Liver (tissue), 9 donors: Measurements from ENCODE around the gene SEC24D. TPM values are rescaled to one million over a fixed set of nuclear protein-coding genes. Genes with fewer than 3 reads are reported as not detected.

Source experiments
- DNase-seq: peaks from one replicate; pipeline ENCODE4 v3.0.0-alpha.2; 2017; ENCODE audit warnings: low spot score
- H3K27ac ChIP-seq, 2 donors: one replicate each; pipeline ENCODE4 v1.7.0; 2013; ENCODE audit warnings: inconsistent platforms in 2 of 2, low read length in 2 of 2, control low read depth in 1 of 2, low read depth in 1 of 2, mild to moderate bottlenecking in 1 of 2
- H3K27me3 ChIP-seq, 4 donors: one replicate each; pipeline versions ENCODE4 v1.6.1 to v1.7.0; 2013; ENCODE audit warnings: low read length in 3 of 4, inconsistent platforms in 1 of 4, mild to moderate bottlenecking in 1 of 4, moderate library complexity in 1 of 4; ENCODE audit not compliant: control insufficient read depth in 4 of 4, insufficient read depth in 4 of 4
- H3K36me3 ChIP-seq, 4 donors: one replicate each; pipeline versions ENCODE4 v1.6.1 to v1.7.0; 2013; ENCODE audit warnings: low read length in 3 of 4, mild to moderate bottlenecking in 3 of 4, low read depth in 1 of 4, moderate library complexity in 1 of 4; ENCODE audit not compliant: control insufficient read depth in 4 of 4, insufficient read depth in 3 of 4
- H3K4me1 ChIP-seq, 4 donors: one replicate each; pipeline versions ENCODE4 v1.6.1 to v1.7.0; 2013; ENCODE audit warnings: low read length in 3 of 4, mild to moderate bottlenecking in 3 of 4, moderate library complexity in 1 of 4; ENCODE audit not compliant: control insufficient read depth in 4 of 4, insufficient read depth in 4 of 4
- H3K4me3 ChIP-seq, 3 donors: one replicate each; pipeline versions ENCODE4 v1.6.1 to v1.7.0; 2013; ENCODE audit warnings: low read length in 3 of 3, control low read depth in 1 of 3, low read depth in 1 of 3, mild to moderate bottlenecking in 1 of 3
- H3K9ac ChIP-seq, 2 donors: one replicate each; pipeline ENCODE4 v1.7.0; 2013; ENCODE audit warnings: low read length in 2 of 2, mild to moderate bottlenecking in 2 of 2, moderate library complexity in 2 of 2, control low read depth in 1 of 2, low read depth in 1 of 2
- H3K9me3 ChIP-seq, 4 donors: one replicate each; pipeline versions ENCODE4 v1.6.1 to v1.7.0; 2013; ENCODE audit warnings: low read length in 3 of 4; ENCODE audit not compliant: control insufficient read depth in 4 of 4
- CTCF ChIP-seq: fragments of 150-350 bp; IDR thresholded peaks from 2 replicates; pipeline ENCODE4 v1.5.1; 2017; ENCODE audit warnings: improper control_type of control experiment, low read depth, low read length; ENCODE audit not compliant: missing input control
- EGR1 ChIP-seq, 2 donors: IDR thresholded peaks; 2 replicates each; pipeline ENCODE4 v1.6.1; 2016 to 2018; ENCODE audit warnings: antibody characterized with exemption in 2 of 2, low read depth in 2 of 2
- FOXA1 ChIP-seq: IDR thresholded peaks from 2 replicates; pipeline ENCODE4 v1.6.1; 2016; ENCODE audit warnings: antibody characterized with exemption
- FOXA2 ChIP-seq: IDR thresholded peaks from 2 replicates; pipeline ENCODE4 v1.6.1; 2016; ENCODE audit warnings: antibody characterized with exemption
- GABPA ChIP-seq, 2 donors: IDR thresholded peaks in 1 of 2; conservative IDR thresholded peaks in 1 of 2; 2 replicates each; pipeline ENCODE4 v1.6.1; 2016; ENCODE audit warnings: antibody characterized with exemption in 2 of 2, mild to moderate bottlenecking in 1 of 2, moderate library complexity in 1 of 2
- HNF4A ChIP-seq, 2 donors: conservative IDR thresholded peaks; 2 replicates each; pipeline ENCODE4 v1.6.1; 2016; ENCODE audit warnings: antibody characterized with exemption in 2 of 2, mild to moderate bottlenecking in 2 of 2
- HNF4G ChIP-seq: IDR thresholded peaks from 2 replicates; pipeline ENCODE4 v1.6.1; 2016; ENCODE audit warnings: antibody characterized with exemption
- JUND ChIP-seq, 2 donors: IDR thresholded peaks; 2 replicates each; pipeline ENCODE4 v1.6.1; 2016; ENCODE audit warnings: antibody characterized with exemption in 2 of 2
- MAX ChIP-seq: IDR thresholded peaks from 2 replicates; pipeline ENCODE4 v1.6.1; 2016; ENCODE audit warnings: antibody characterized with exemption
- NR2F2 ChIP-seq: IDR thresholded peaks from 2 replicates; pipeline ENCODE4 v1.6.1; 2016; ENCODE audit warnings: antibody characterized with exemption
- RAD21 ChIP-seq, 2 donors: IDR thresholded peaks; 2 replicates each; pipeline ENCODE4 v1.6.1; 2016; ENCODE audit warnings: antibody characterized with exemption in 2 of 2, mild to moderate bottlenecking in 2 of 2
- REST ChIP-seq: IDR thresholded peaks from 2 replicates; pipeline ENCODE4 v1.6.1; 2016; ENCODE audit warnings: antibody characterized with exemption, mild to moderate bottlenecking
- RXRA ChIP-seq, 2 donors: IDR thresholded peaks; 2 replicates each; pipeline ENCODE4 v1.6.1; 2017 to 2018; ENCODE audit warnings: antibody characterized with exemption in 2 of 2, mild to moderate bottlenecking in 1 of 2
- SP1 ChIP-seq: IDR thresholded peaks from 2 replicates; pipeline ENCODE4 v1.6.1; 2018; ENCODE audit warnings: antibody characterized with exemption, mild to moderate bottlenecking
- TAF1 ChIP-seq: conservative IDR thresholded peaks from 2 replicates; pipeline ENCODE4 v1.6.1; 2016; ENCODE audit warnings: antibody characterized with exemption, mild to moderate bottlenecking
- YY1 ChIP-seq: IDR thresholded peaks from 2 replicates; pipeline ENCODE4 v1.6.1; 2016; ENCODE audit warnings: antibody characterized with exemption, mild to moderate bottlenecking
- ZBTB33 ChIP-seq: IDR thresholded peaks from 2 replicates; pipeline ENCODE4 v1.6.1; 2016; ENCODE audit warnings: antibody characterized with exemption
- polyA plus RNA-seq, 2 donors: library from polyadenylated mRNA; stranded (reverse) in 1 of 2; unstranded in 1 of 2; fragments of 200-250 nt in 1 of 2; fragments of >200 nt in 1 of 2; fragmentation: Nextera tagmentation in 1 of 2; extraction: Ambion mirVana in 1 of 2; gene quantifications; one replicate each; pipeline versions ENCODE4 v1.2.1 to v1.2.3, GENCODE V29; 2013 to 2015
- total RNA-seq, 2 donors: library from RNA; depleted of rRNA; stranded (reverse); fragments of >200 nt; gene quantifications; one replicate each; pipeline ENCODE4 v1.2.3, GENCODE V29; 2014
- TF ChIP-seq, protein P1 (sequence below): IDR thresholded peaks from 2 replicates; pipeline ENCODE4 v1.6.1; 2016; ENCODE audit warnings: antibody characterized with exemption
- donor health status: healthy.
- donor health status: healthy.
- donor health status: healthy.
- donor health status: healthy.
- donor health status: healthy.

The SEC24D gene
- total and polyA plus RNA-seq, 4 donors, result 16.0 to 80.8 (median 33.7) TPM

- no peak for TF ChIP-seq REST
- no peak for TF ChIP-seq RAD21 (IDR thresholded peaks at IDR 0.05)
- TF ChIP-seq HNF4A (conservative IDR thresholded peaks at IDR 0.05), result no peak
- TF ChIP-seq TAF1, result no peak
- no peak for TF ChIP-seq GABPA (IDR thresholded peaks at IDR 0.05 in 1 of 2, conservative IDR thresholded peaks at IDR 0.05 in 1 of 2)
- TF ChIP-seq JUND (IDR thresholded peaks at IDR 0.05), result no peak
- TF ChIP-seq, protein P1, sequence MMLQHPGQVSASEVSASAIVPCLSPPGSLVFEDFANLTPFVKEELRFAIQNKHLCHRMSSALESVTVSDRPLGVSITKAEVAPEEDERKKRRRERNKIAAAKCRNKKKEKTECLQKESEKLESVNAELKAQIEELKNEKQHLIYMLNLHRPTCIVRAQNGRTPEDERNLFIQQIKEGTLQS, result no peak
- TF ChIP-seq NR2F2, result no peak
- TF ChIP-seq YY1, result no peak
- no peak for TF ChIP-seq FOXA2
- no peak for TF ChIP-seq MAX
- no peak for TF ChIP-seq RXRA (IDR thresholded peaks at IDR 0.05)
These were observed 82.2 kb downstream of the SEC24D start (continued) for GRCh38 chr4:118753685-118754084.

GRCh38 chr4:118753096-118753495 lies 82.8 kb downstream of the SEC24D start:
- Histone ChIP-seq H3K4me1 (peaks cover 2 to 35% (median 20%) of the 10 kb centered on the region in 4 donors), H3K27me3 (no peaks in the 10 kb centered on the region), H3K27ac (no peak overlapping the region), H3K4me3 (no peak overlapping the region), H3K36me3 (peaks cover 4 to 15% (median 9%) of the 10 kb centered on the region in 4 donors), H3K9me3 (no peaks in the 10 kb centered on the region), H3K9ac (no peak overlapping the region)
- DNase-seq, result no peak
- no peak for TF ChIP-seq EGR1 (IDR thresholded peaks at IDR 0.05; ENCODE audit: low read depth in 2 of 2)
- TF ChIP-seq FOXA2, result no peak
- no peak for TF ChIP-seq FOXA1
- TF ChIP-seq GABPA (IDR thresholded peaks at IDR 0.05 in 1 of 2, conservative IDR thresholded peaks at IDR 0.05 in 1 of 2), result no peak
- no peak for TF ChIP-seq MAX
- no peak for TF ChIP-seq RXRA (IDR thresholded peaks at IDR 0.05)
- no peak for TF ChIP-seq HNF4G
- no peak for TF ChIP-seq JUND (IDR thresholded peaks at IDR 0.05)
- no peak for TF ChIP-seq HNF4A (conservative IDR thresholded peaks at IDR 0.05)
- TF ChIP-seq NR2F2, result no peak
- TF ChIP-seq CTCF, result no peak
- no peak for TF ChIP-seq REST
- no peak for TF ChIP-seq RAD21 (IDR thresholded peaks at IDR 0.05)
- no peak for TF ChIP-seq ZBTB33
- TF ChIP-seq, protein P1, result no peak
- TF ChIP-seq TAF1, result no peak
- TF ChIP-seq YY1, result no peak
- TF ChIP-seq SP1, result no peak
